A549 treated with RU486 at 1 μM for 4 hours (cell line): ENCODE results near the gene CIROP. TPM values are rescaled to one million over a fixed set of nuclear protein-coding genes. Genes with fewer than 3 reads are reported as not detected.

Experiments
- total RNA-seq: library from RNA; stranded (reverse); fragments of 200-300 nt; extraction: Qiagen RNA extraction; gene quantifications from 5 replicates; pipeline ENCODE4 v1.2.3, GENCODE V29; 2022; ENCODE audit warnings: low read depth

The CIROP gene
- not detected in 5 replicates for total RNA-seq

GRCh38 chr14:23104591-23105347, at the start of gene CIROP:
Gene CIROP (minus strand): TSS chr14:23104989. CDS start chr14:23104920, 69 bp downstream.

GRCh38 chr14:23118506-23119362, 13.9 kb upstream of the CIROP start, which contains the start of gene CEBPE:
Gene CEBPE (minus strand): TSS chr14:23119255. CDS start chr14:23119091, 164 bp downstream.

GRCh38 chr14:23095196-23096108, 9.3 kb downstream of the CIROP start, which contains the start of gene C14orf119:
Gene C14orf119 (plus strand): TSS chr14:23095505. CDS start chr14:23097659, 2,154 bp downstream.

GRCh38 chr14:23094666-23095195, 10.1 kb downstream of the CIROP start, which contains the start of gene ACIN1:
Gene ACIN1 (minus strand): TSS chr14:23095136. CDS start chr14:23095112, 24 bp downstream.

GRCh38 chr14:23056956-23057756, 47.6 kb downstream of the CIROP start, which contains the start of gene CDH24:
Gene CDH24 (minus strand): TSS chr14:23057520. CDS start chr14:23055733, 1,787 bp downstream.

Other genes with a start within 250 kb of the CIROP start
- gene LRP10, start 233.2 kb downstream of the CIROP start, total RNA-seq = 59.9 to 82.8 TPM (median 72.1 TPM) in 5 replicates
- gene REM2, start 221.8 kb downstream of the CIROP start, total RNA-seq = 0.22 to 0.46 TPM (median 0.37 TPM) in 5 replicates
- gene RBM23, start 185.8 kb downstream of the CIROP start, total RNA-seq = 58.1 to 70.5 TPM (median 63.1 TPM) in 5 replicates
- 103 to 161 TPM (median 122 TPM) in 5 replicates for gene PRMT5, start 175.6 kb downstream of the CIROP start, total RNA-seq
- gene HAUS4, start 147.9 kb downstream of the CIROP start, total RNA-seq = 35.0 to 41.1 TPM (median 36.9 TPM) in 5 replicates
- gene AJUBA, start 122.4 kb downstream of the CIROP start, total RNA-seq = 38.8 to 43.7 TPM (median 40.1 TPM) in 5 replicates
- 3.5 to 4.2 TPM (median 3.8 TPM) in 5 replicates for gene C14orf93, start 94.8 kb downstream of the CIROP start, total RNA-seq
- gene PSMB5, start 70.1 kb downstream of the CIROP start, total RNA-seq = 311 to 330 TPM (median 317 TPM) in 5 replicates
- not detected in 5 replicates for gene PSMB11, start 62.8 kb downstream of the CIROP start, total RNA-seq
- gene CDH24, start 47.5 kb downstream of the CIROP start, total RNA-seq = 2.7 to 5.9 TPM (median 5.0 TPM) in 5 replicates
- 98.6 to 112 TPM (median 108 TPM) in 5 replicates for gene ACIN1, start 9.9 kb downstream of the CIROP start, total RNA-seq
- 79.6 to 113 TPM (median 107 TPM) in 5 replicates for gene C14orf119, start 9.5 kb downstream of the CIROP start, total RNA-seq
- gene CEBPE, start 14.3 kb upstream of the CIROP start, total RNA-seq = not detected in 5 replicates
- 0.27 to 0.80 TPM (median 0.55 TPM) in 5 replicates for gene SLC7A8, start 78.7 kb upstream of the CIROP start, total RNA-seq
- gene RNF212B, start 132.9 kb upstream of the CIROP start, total RNA-seq = not detected in 5 replicates
- gene HOMEZ, start 181.1 kb upstream of the CIROP start, total RNA-seq = 6.8 to 9.3 TPM (median 7.4 TPM) in 5 replicates
- gene PPP1R3E, start 197.9 kb upstream of the CIROP start, total RNA-seq = 3.5 to 6.1 TPM (median 4.6 TPM) in 5 replicates
- gene BCL2L2, start 201.8 kb upstream of the CIROP start, total RNA-seq = 18.6 to 22.7 TPM (median 21.0 TPM) in 5 replicates
- 133 to 164 TPM (median 158 TPM) in 5 replicates for gene PABPN1, start 216.5 kb upstream of the CIROP start, total RNA-seq
- gene SLC22A17, start 247.9 kb upstream of the CIROP start, total RNA-seq = 5.2 to 8.9 TPM (median 6.8 TPM) in 5 replicates